HG02798 (cell line): Measurements from ENCODE around the gene LRRC4C.

Source experiments
- ATAC-seq: cut with Tn5 transposase; IDR thresholded peaks from one replicate; pipeline ENCODE4 v1.9.1; 2021; ENCODE audit warnings: mild to moderate bottlenecking; ENCODE audit not compliant: unreplicated experiment, poor library complexity

LRRC4C gene

DNA sequence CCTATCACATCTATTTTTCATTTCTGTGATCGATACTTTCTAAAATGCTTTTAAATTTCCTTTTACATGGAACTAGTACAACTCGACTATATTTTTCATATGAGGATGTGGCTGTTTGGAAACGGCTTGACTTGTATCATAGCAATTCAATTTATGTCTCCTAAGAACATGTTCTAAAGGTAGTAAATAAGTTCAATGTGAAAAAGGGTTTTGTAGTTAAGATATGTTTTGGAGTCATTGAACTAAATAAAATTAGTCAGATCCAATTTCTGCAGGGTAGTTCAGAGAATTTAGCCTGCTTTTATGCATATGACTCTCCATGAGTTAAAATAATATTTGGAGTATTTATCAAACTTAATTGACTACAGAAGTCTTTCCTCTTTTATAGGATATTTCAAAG lies 1121.4 kb downstream of the LRRC4C start:
- no peak for ATAC-seq

DNA sequence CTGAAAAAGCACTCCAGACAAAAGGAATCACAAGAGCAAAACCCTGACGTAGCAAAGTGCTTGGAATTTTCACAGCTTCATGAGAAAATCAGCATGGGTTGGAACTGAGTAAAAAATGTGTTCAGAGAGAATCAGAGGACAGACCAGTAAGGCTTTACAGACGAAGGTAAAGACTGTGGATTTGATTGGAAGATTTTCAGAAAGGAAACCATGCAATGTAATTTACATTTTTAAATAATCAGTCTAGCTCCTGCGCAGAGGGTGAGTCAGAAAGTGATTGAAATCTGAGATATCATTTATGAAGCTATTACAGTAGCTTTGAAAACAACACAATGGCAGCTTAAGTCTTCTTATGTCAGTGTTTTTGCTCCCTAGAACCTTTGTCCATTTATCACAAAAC lies 1122.3 kb downstream of the LRRC4C start:
- ATAC-seq = no peak

DNA sequence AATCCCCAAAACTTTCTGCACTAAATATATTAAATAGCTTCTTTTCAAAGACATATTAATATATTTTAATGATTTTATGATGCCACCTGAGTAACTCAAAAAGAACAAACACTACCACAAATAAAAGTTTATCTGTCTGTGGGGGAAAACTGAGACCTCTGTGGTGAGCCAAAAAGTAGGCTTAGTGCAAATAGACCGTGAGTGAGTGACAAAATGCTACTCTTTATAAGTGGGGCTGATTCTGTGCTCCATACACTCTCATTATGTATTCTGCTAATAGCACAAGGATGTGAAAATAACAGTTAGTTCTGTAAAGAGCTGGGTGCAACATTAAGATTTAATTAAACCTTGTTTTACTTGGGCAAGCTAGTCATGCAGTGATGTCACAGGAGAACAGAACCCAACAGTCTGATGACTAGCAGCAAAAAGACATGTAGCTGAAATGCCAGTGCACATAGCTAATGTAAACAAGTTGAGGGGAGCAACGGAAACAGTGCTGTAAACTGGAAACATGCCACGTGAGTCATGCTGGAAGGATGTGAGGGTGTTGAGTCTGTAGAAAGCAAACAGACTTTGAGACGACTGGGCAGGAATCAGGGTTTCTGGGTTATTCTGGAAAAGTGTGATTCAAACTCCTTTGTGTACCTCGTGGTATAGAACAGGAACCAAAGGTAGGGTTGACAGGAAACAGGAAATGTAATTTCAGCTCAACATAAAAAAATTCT lies 1130.4 kb downstream of the LRRC4C start:
- no peak for ATAC-seq

DNA sequence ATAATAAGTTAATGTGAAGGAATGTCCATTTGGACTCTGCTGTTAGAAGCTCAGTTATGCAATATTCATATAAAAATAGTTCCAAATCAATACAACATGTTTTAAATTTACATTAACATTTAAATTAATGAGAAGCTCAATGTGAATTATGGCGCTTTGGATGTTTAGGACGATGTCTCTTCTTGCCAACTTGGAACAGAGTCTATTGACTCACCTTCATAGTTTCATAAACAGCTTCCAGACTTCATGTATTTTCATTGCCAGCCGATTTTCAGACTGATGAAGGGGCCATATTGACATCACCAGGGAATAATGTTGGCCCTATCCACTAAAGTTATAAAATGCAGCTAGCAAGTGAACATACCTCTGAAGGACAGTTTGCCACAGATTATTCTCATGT lies 1136.2 kb downstream of the LRRC4C start:
- ATAC-seq = no peak

DNA sequence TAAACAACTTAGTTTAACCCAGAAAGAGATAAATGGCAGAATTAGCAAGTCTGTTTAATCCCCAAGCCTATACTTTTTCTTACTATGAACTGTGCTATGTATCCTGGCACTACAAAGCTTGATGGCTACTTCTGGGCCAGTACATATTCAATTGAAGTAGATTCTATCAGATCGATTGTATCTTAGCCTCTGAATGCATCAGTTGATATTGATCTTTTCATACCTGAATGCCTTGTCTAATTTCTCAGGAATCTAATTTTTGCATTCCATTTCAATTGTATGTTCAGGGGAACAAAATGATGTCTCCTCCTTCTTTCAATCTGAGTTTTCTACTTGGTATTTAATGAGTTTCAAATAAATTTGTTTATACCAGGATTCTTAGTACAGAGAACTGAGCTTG lies 1137.9 kb downstream of the LRRC4C start:
- ATAC-seq = no peak

DNA sequence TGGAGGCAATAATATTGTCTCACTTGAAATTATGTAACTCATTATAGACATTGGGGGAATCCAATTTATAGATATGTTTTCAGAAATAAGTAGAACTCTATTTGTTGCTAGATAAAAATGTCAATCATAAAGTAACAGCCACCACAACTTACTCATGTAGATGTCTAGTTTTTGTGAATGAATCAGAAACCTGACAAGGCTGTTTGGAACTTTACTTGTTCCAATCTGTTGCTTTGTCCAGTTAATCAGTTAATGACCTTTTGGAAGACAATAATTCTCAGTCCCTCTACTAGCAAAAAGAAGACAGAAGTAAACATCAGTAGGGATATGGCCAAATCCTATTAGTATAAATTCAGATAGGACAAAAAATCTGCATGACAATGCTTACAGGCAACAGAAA lies 1143.3 kb downstream of the LRRC4C start:
- ATAC-seq = no peak

DNA sequence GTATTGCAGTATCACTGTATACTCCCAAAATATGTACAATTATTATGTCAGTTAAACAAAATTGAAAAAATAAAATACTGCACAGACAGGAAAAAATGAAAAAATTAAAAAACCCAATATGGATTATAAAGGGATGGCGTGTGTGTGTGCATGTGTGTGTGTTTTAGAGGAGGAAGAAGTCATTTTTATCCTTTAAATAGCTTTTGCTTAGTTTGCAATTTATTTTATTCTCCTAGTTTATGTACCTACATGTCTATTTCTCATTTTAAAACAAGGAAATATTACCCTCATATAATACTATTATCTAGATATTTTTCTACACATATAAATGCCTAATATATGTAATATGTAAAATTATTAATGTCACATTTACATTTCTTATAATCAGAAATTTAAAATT lies 1144.3 kb downstream of the LRRC4C start:
- no peak for ATAC-seq

DNA sequence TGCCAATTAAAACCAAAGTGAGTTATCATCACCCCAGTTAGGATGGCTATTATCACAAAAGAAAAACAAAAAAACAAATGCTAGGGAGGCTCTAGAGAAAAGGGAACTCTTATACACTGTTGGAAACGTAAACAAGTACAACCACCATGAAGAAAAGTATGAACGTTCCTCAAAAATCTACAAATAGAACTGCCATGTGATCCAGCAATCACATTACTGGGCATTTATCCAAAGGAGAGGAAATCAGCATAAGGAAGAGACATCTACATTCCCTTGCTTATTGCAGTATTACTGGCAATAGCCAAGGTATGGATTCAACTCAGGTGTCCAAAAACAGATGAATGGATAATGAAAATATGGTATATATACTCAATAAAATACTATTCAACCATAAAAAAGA lies 1145.1 kb downstream of the LRRC4C start:
- ATAC-seq = no peak

DNA sequence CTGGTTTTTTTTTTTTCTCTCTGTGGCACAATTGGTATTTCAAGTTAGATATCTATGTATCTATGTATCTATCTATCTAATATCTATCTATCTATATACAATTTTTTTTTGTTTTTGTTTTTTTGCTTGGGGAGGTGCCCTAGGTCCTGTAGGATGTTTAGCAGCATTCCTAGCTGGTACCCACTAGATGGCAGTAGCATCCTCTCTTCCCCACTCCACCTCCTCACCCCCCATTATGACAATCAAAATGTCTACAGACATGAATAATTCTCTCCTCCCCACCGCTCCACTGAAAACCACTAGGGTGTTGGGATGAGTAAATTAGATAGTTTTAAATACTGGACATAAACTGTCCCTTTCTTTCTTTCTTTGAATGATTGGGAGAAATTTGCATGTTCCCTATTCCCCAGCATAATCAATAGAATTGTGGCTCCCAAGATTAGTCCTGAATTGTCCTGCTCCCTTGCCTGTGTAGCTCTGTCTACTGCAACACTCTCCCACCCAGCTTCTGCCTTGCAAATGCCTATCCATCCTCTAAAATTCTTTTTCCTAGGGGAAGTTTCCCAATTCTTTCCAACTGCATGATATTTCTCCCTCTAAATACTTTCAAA lies 1152.4 kb downstream of the LRRC4C start:
- ATAC-seq = peak; percentile 87

DNA sequence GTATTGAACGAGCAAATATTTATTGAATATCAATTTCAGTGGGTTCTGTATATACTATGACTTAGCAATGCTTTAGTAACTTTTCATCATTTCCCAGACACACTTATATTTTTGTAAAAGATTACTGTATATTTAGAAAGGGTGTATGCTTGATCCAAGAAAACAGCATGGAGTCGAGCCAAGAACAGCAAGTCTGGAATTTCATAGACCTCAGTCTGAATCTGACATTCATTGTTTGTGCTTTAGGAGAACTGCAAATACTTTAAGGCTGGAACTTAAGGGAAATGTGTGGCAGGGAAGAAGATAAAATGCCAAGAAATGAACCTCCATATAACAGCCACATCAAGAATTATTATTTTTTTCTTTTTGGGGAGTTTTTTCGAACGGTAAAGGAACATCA lies 1156.8 kb downstream of the LRRC4C start:
- no peak for ATAC-seq

DNA sequence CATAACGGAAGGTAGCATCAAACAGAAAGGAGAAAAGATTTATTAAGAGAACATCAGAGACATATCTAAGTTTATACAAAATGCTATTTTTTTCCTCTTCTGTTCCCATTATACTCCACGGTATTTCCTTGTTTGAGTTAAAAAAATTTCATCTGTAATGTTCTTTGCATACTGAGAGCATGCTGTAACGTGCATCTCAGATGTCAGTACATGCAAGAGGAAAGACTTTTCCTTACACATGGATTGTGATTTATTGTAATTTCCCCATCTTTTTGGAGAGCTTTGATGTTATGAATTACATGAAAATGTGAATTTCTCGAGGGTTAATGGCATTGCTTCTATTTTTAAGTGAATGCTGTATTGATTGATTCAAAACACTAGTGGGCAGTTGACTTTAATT lies 1164.0 kb downstream of the LRRC4C start:
- no peak for ATAC-seq

DNA sequence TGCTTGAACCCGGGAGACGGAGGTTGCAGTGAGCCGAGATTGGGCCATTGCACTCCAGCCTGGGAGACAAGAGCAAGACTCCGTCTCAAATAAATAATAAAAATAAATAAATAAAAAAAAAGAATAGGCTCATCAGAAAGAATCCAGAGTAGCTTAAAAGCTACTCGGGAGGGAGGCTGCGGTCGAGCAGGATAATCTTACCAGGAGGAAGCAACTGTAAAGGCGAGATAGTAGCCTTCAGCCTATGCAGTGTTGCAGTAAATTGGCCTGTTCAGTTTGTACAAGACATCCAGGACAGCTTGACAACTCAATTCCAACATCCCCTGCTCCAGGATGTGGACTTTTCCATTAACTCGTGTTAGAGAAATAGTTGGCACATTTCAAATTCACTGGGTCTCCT lies 1164.7 kb downstream of the LRRC4C start:
- no peak for ATAC-seq

DNA sequence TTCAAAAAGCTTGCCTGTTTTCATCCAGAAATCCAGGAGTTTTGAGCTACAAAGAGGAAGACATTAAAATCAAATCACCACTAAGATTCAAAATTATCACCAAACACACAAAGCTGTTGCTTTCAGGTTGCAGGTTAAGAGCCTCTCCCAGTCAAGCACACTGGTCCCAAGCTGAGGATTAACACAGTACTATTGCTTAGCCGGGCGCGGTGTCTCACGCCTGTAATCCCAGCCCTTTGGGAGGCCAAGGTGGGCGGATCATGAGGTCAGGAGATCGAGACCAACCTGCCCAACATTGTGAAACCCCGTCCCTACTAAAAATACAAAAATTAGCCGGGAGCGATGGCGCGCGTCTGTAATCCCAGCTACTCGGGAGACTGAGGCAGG lies 1165.1 kb downstream of the LRRC4C start:
- peak; percentile 17 for ATAC-seq

DNA sequence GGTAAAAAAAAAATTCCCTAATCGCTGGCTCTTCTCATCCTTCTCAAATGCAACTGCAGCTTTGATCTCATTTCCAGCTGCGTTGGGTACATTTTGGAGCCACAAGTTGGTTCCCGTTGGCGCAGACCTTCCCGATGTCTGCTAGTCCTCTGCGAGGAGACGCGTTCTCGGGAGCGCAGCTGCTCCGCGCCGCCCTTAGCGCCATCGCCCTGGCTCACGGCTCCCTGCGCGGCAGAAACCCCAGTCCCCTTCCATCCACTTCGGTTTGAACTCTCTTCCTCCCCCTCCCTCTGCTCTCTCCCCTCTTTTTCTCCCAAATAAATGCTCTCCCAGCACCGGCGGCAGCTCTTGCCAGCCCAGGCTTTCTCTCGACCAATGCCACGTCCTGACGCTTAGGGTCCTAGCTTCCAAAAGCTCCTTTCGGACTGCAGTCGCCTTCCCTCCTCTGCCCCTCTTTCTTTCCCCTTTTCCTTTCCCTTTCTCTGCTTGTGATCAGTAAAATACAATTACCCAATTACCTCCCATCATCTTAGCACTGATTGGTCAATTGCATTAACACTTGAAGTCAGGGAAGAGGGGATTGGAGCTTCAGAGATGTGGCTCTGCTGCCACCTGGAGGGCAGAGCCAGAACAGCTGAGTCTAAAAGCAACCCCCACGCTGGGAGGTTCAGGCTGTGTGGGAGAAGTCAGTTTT lies 1165.7 kb downstream of the LRRC4C start:
- peak; percentile 97 for ATAC-seq

DNA sequence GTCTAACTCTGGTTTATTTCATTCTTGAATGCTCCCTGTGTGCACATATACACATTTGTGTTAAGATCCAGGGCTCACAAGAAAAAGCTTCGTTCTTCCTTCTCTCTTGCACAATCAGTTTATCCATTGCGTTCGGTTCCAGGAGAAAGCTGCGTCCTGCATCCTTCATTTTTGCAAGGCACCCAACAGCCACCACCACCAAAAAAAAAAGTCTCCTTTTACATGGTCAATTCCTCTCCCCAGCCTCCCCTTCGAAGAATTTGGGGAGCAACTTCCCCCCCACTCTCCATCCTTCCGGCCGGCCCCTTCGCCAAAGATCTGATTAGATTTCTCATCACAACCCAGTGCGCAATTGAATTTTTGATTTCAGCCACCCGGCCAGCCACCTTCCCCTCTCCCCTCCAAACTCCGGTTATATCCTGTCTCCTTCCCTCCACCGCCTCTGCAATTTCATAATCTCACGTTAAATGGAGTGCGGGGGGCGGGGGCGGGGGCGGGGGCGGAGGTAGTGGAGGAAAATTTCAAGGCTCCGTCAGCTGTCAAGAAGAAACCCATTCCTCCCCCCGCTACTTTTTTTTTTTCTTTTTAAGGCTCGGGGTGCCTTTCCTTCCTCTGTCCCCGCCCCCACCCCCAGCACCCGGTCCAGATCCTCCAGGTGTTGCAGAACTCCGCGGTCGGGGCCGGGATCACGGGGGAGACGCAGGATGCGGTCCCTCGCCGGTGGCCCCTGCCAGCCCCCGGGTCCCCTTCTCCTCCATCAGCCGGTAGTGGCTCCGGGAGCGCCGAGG lies 1166.5 kb downstream of the LRRC4C start:
- no peak for ATAC-seq

DNA sequence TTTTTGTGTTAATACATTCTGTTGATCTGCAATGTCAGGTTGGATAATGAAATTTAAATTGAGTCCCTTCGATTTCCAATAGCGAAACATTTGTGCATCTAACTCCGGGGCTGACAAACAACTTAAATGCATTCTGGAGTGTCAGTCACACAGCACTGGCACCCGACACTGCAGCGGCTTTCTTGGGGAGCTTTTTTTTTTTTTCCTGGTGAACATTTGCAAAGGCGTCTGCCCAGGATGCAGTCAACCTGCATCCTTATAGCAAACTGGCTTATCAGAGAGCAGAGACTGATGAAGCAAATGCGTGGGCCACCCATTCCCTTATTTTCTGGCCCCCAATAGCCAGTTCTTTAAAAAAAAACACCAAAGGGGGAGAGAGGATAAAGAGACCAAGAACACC lies 1167.7 kb downstream of the LRRC4C start:
- no peak for ATAC-seq

DNA sequence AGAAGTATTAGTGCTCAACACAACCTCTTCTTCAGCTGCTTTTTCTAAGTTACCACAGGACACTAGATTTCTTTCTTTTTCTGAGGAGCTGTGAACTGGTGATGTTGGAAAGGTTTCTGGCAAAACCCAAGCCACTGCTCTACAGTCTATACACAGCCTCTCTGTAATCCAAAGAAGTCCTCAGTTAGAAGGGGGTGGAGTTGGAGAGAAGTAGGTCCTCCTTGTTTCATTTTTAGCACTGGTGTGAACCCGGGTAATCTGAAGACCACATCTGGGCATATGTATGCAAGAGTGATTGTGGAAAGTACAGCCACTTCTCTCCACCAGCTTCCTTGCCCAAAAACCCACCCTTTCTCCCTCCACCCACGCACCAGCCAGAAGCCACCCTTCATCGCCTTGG lies 1168.1 kb downstream of the LRRC4C start:
- no peak for ATAC-seq

DNA sequence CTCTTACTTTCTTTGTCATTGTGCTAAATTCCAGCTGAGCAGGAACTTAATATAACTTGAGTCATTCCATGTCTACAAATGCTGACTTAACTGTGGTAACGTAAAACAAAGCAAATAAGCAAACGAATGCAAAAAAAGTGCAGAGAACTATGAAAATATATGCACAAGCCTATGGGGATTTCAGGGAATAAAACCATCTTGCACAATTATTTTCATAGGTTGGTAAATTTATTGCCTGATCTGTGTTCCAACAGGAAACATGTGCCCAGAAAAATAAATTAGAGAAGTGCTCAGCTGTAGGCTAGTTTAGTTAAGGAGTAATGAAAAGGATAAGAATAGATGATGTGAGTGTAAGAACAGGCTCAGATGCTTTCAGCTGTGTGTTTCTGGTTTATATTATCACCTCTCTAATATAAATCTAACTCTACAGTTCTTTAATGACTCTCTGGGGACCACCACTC lies 1169.3 kb downstream of the LRRC4C start:
- ATAC-seq = no peak

DNA sequence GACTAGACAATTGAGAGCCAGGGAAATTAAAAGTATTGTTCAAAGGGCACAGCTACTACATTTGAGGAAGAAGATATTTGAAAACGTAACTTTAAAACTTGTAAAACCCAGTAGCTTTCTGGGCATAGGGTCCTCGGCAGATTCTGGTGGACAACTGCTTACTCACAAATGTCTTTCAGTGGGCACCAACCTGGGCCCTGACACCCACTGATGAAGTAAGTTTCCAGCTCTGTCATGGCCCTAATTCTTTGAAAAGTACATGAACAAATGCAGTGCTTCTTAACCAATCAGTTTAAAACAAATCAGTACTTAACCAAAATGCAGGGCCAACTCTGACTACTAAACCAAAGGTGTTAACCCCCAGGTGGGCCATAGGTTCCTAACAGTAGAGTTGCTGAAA lies 1170.1 kb downstream of the LRRC4C start:
- no peak for ATAC-seq

DNA sequence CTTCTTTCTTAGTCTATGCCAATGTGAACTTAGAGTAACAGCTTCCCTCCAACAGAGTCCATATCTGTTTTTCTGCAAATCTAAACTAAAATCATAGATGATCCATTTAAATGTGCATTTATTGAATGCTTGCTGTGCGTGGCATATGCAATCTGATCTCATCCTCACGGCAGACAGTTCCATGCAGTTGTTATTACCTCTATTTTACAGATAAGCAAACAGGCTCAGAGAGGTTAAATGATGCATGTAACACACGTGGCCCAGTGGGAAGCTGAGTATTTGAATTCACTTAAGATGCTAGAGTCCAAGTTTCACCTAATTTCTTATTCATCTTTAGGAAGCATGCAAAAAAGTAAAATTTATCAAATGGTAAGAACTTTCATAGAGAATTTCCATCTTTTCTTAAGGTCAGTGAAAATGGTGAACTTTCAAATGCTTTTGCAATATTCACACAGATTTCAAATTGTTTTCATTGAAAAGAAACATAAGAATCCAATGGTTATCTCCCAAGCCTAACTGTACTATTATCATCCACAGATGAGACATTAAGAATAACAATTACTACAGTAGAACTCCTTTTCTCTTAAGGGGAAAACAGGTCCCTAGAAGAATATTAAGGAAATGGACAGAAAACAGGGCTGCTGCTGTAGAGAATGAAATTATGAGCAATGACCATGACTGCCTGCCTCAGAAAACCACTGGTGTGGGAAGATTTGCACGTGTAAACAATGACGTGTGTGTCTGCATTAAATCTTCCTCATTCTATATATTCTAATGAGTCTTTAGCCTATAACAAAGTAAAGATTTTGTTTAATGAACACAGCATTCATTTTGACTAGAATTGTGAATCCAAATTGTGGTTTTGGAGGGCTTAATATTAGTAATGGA lies 1171.3 kb downstream of the LRRC4C start:
- ATAC-seq = no peak
